ENCODE results near the gene CPTP. TPM values are rescaled to one million over a fixed set of nuclear protein-coding genes. Genes with fewer than 3 reads are reported as not detected.

Gene CPTP
- total and polyA plus RNA-seq, 10 of the 15 experiments (the other 5 are each of a cell fraction or from before 2014, with no cell fraction given) = 0.06 to 24.3 (median 10.0) TPM

- TF ChIP-seq, protein P1, sequence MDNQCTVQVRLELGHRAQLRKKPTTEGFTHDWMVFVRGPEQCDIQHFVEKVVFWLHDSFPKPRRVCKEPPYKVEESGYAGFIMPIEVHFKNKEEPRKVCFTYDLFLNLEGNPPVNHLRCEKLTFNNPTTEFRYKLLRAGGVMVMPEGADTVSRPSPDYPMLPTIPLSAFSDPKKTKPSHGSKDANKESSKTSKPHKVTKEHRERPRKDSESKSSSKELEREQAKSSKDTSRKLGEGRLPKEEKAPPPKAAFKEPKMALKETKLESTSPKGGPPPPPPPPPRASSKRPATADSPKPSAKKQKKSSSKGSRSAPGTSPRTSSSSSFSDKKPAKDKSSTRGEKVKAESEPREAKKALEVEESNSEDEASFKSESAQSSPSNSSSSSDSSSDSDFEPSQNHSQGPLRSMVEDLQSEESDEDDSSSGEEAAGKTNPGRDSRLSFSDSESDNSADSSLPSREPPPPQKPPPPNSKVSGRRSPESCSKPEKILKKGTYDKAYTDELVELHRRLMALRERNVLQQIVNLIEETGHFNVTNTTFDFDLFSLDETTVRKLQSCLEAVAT (IDR thresholded peaks at IDR 0.05) = no peak
- no peak for TF ChIP-seq CEBPZ (IDR thresholded peaks at IDR 0.05; ENCODE audit: low read depth, low read length)
- TF ChIP-seq, protein P2, sequence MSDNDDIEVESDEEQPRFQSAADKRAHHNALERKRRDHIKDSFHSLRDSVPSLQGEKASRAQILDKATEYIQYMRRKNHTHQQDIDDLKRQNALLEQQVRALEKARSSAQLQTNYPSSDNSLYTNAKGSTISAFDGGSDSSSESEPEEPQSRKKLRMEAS (IDR thresholded peaks at IDR 0.05; ENCODE audit: low read depth, low read length) = no peak
- no peak for TF ChIP-seq SMAD5 (IDR thresholded peaks at IDR 0.05; ENCODE audit: low read depth)
- no peak for TF ChIP-seq JUND (IDR thresholded peaks at IDR 0.05; ENCODE audit: low read depth, low read length)
- TF ChIP-seq KAT2A (conservative IDR thresholded peaks at IDR 0.05; ENCODE audit: control insufficient read depth, low read depth, low read length) = no peak
- no peak for TF ChIP-seq ATF3 (IDR thresholded peaks at IDR 0.05; ENCODE audit: borderline replicate concordance, extremely low read depth, low read depth, low read length)
- no peak for TF ChIP-seq STAT3 (IDR thresholded peaks at IDR 0.05; ENCODE audit: low read depth, low read length)
- no peak for TF ChIP-seq POU2F2 (IDR thresholded peaks at IDR 0.05; ENCODE audit: borderline replicate concordance, low read depth, low read length)
- TF ChIP-seq EGR1 (IDR thresholded peaks at IDR 0.05; ENCODE audit: borderline replicate concordance in 1 of 2, low read depth in 2 of 2, low read length in 2 of 2) = peak; percentile 4 to 50; a peak in 2 of 3 replicates
- peak; percentile 15; the same call in 1 of the 2 replicates for TF ChIP-seq TARDBP (IDR thresholded peaks at IDR 0.05; ENCODE audit: borderline replicate concordance)
- TF ChIP-seq ZNF384 (IDR thresholded peaks at IDR 0.05; ENCODE audit: borderline replicate concordance, low read depth, low read length) = no peak
- TF ChIP-seq ATF7 (IDR thresholded peaks at IDR 0.05; ENCODE audit: low read depth) = no peak
- no peak for TF ChIP-seq IRF4 (IDR thresholded peaks at IDR 0.05; ENCODE audit: low read depth, low read length)
- no peak for TF ChIP-seq NFIC (IDR thresholded peaks at IDR 0.05; ENCODE audit: low read depth, low read length)
- TF ChIP-seq, protein P3, sequence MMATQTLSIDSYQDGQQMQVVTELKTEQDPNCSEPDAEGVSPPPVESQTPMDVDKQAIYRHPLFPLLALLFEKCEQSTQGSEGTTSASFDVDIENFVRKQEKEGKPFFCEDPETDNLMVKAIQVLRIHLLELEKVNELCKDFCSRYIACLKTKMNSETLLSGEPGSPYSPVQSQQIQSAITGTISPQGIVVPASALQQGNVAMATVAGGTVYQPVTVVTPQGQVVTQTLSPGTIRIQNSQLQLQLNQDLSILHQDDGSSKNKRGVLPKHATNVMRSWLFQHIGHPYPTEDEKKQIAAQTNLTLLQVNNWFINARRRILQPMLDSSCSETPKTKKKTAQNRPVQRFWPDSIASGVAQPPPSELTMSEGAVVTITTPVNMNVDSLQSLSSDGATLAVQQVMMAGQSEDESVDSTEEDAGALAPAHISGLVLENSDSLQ (IDR thresholded peaks at IDR 0.05) = no peak
- no peak for TF ChIP-seq ZNF24 (IDR thresholded peaks at IDR 0.05)
- no peak for TF ChIP-seq MEF2A (IDR thresholded peaks at IDR 0.05; ENCODE audit: insufficient read depth, low read depth, low read length)
- TF ChIP-seq HDGF (IDR thresholded peaks at IDR 0.05) = no peak
- TF ChIP-seq SIX5 (IDR thresholded peaks at IDR 0.05; ENCODE audit: low read depth, low read length, severe bottlenecking) = no peak
- TF ChIP-seq WRNIP1 (IDR thresholded peaks at IDR 0.05; ENCODE audit: borderline replicate concordance, low read depth, low read length) = no peak
- no peak for TF ChIP-seq TBL1XR1 (IDR thresholded peaks at IDR 0.05; ENCODE audit: low read depth, low read length)
- TF ChIP-seq STAT1 (conservative IDR thresholded peaks at IDR 0.05) = no peak; the same call in 1 of the 2 replicates
Measured at GRCh38 chr1:1349256-1350012, 24.8 kb downstream of the CPTP start, which contains the start of gene DVL1 (continued).

Data from GM12878 (cell line).